Hepatocyte (in vitro differentiated cells): ENCODE data around the gene FREM1. TPM values are rescaled to one million over a fixed set of nuclear protein-coding genes. Genes with fewer than 3 reads are reported as not detected.

Experiments
- DNase-seq: peaks from one replicate; pipeline ENCODE4 v3.0.0-alpha.2; 2016; ENCODE audit warnings: low spot score
- H2AFZ ChIP-seq: fragments of 200-600 bp; sonication (generic); 2 replicates; pipeline ENCODE4 v1.6.0; 2016; ENCODE audit warnings: antibody characterized with exemption, mild to moderate bottlenecking
- H3K27ac ChIP-seq: fragments of 200-600 bp; sonication (generic); 2 replicates; pipeline ENCODE4 v1.5.1; 2016; ENCODE audit warnings: mild to moderate bottlenecking
- H3K27me3 ChIP-seq: fragments of 200-600 bp; sonication (generic); 2 replicates; pipeline ENCODE4 v1.6.1; 2016
- H3K36me3 ChIP-seq: fragments of 200-600 bp; sonication (generic); replicated peaks from 2 replicates; pipeline ENCODE4 v1.5.1; 2016; ENCODE audit warnings: low read depth; ENCODE audit not compliant: insufficient read depth
- H3K4me1 ChIP-seq: fragments of 200-600 bp; sonication (generic); 2 replicates; pipeline ENCODE4 v1.5.1; 2016; ENCODE audit warnings: mild to moderate bottlenecking, moderate library complexity; ENCODE audit not compliant: insufficient read depth
- H3K4me2 ChIP-seq: fragments of 200-600 bp; sonication (generic); 2 replicates; pipeline ENCODE4 v1.6.0; 2016
- H3K4me3 ChIP-seq: fragments of 200-600 bp; sonication (generic); 2 replicates; pipeline ENCODE4 v1.5.1; 2016; ENCODE audit warnings: mild to moderate bottlenecking
- H3K79me2 ChIP-seq: fragments of 200-600 bp; sonication (generic); 2 replicates; pipeline ENCODE4 v1.6.0; 2017; ENCODE audit warnings: mild to moderate bottlenecking
- H3K9me2 ChIP-seq: fragments of 200-600 bp; sonication (generic); replicated peaks from 2 replicates; pipeline ENCODE4 v1.6.0; 2017; ENCODE audit warnings: mild to moderate bottlenecking; ENCODE audit not compliant: insufficient read depth
- H3K9me3 ChIP-seq: fragments of 200-600 bp; sonication (generic); 2 replicates; pipeline ENCODE4 v1.5.1; 2016; ENCODE audit warnings: low read depth, mild to moderate bottlenecking
- H4K20me1 ChIP-seq: fragments of 200-600 bp; sonication (generic); 2 replicates; pipeline ENCODE4 v1.6.0; 2016; ENCODE audit warnings: mild to moderate bottlenecking; ENCODE audit not compliant: insufficient read depth, poor library complexity, severe bottlenecking
- EZH2 ChIP-seq: fragments of 200-600 bp; sonication (generic); IDR thresholded peaks from 2 replicates; pipeline ENCODE4 v1.6.1; 2016; ENCODE audit warnings: antibody characterized with exemption, mild to moderate bottlenecking, borderline replicate concordance
- EZH2phosphoT487 ChIP-seq: fragments of 200-600 bp; sonication (generic); IDR thresholded peaks from one replicate; pipeline ENCODE4 v1.6.1; 2018; ENCODE audit warnings: antibody characterized with exemption, mild to moderate bottlenecking, low read depth, moderate library complexity; ENCODE audit not compliant: unreplicated experiment, severe bottlenecking
- WGBS: methylation state at CpG from one replicate; pipeline ENCODE4 v1.1.6; 2016; ENCODE audit warnings: low lambda C conversion rate; ENCODE audit errors: missing lambda C conversion rate; 5-methylcytosine and 5-hydroxymethylcytosine counted together
- polyA plus RNA-seq: library from polyadenylated mRNA; unstranded; fragments of >200 nt; fragmentation: Nextera tagmentation; extraction: Ambion mirVana; gene quantifications from 2 replicates; pipeline ENCODE4 v1.2.1, GENCODE V29; 2016
- total RNA-seq: library from RNA; depleted of rRNA; stranded (reverse); fragments of >200 nt; gene quantifications from 2 replicates; pipeline ENCODE4 v1.2.3, GENCODE V29; 2014
- TF ChIP-seq, protein P1 (sequence below): fragments of 200-600 bp; sonication (generic); IDR thresholded peaks from 2 replicates; pipeline ENCODE4 v1.5.1; 2016; ENCODE audit warnings: antibody characterized with exemption, mild to moderate bottlenecking; ENCODE audit not compliant: poor library complexity

FREM1 gene
- total and polyA plus RNA-seq, 2 experiments from 2014 or later = 9.7 to 36.1 TPM

DNA sequence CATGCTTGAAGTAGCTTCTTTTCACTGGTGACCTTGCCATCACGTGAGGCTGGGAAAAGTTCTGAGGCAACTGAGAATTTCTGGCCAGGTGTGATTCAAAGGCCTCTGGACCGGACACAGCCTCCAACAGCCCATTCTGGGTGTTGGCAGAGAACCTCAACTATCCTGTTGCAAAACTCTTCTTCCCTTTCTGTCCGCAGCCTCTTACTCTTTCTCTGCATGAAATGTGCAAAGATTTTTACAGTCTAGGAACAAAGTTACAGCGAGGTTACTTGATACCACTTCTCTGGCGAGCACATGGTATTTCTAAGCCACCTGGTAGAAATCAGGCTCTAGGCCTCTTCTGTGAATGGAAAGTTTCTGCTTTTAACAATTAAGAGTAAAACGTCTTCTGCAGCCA is 79.2 kb downstream of the FREM1 start:
- H3K4me1 ChIP-seq = peaks cover 8% of the 10 kb centered on the region
- H3K4me2 ChIP-seq = no peak overlapping the region
- H3K27me3 ChIP-seq = no peaks in the 10 kb centered on the region
- no peak overlapping the region for H2AFZ ChIP-seq
- no peaks in the 10 kb centered on the region for H3K9me2 ChIP-seq
- 66% methylated on average over 6 of the region's 6 CpGs for WGBS
- no peaks in the 10 kb centered on the region for H3K79me2 ChIP-seq
- peak overlapping the region; percentile 56 for H3K27ac ChIP-seq
- TF ChIP-seq, protein P1, sequence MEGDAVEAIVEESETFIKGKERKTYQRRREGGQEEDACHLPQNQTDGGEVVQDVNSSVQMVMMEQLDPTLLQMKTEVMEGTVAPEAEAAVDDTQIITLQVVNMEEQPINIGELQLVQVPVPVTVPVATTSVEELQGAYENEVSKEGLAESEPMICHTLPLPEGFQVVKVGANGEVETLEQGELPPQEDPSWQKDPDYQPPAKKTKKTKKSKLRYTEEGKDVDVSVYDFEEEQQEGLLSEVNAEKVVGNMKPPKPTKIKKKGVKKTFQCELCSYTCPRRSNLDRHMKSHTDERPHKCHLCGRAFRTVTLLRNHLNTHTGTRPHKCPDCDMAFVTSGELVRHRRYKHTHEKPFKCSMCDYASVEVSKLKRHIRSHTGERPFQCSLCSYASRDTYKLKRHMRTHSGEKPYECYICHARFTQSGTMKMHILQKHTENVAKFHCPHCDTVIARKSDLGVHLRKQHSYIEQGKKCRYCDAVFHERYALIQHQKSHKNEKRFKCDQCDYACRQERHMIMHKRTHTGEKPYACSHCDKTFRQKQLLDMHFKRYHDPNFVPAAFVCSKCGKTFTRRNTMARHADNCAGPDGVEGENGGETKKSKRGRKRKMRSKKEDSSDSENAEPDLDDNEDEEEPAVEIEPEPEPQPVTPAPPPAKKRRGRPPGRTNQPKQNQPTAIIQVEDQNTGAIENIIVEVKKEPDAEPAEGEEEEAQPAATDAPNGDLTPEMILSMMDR = no peak
- TF ChIP-seq EZH2 = no peak
- no peak for TF ChIP-seq EZH2phosphoT487
- no peak for DNase-seq
- no peak overlapping the region for H3K4me3 ChIP-seq
- no peaks in the 10 kb centered on the region for H3K36me3 ChIP-seq
- no peaks in the 10 kb centered on the region for H3K9me3 ChIP-seq
- H4K20me1 ChIP-seq = no peaks in the 10 kb centered on the region

DNA sequence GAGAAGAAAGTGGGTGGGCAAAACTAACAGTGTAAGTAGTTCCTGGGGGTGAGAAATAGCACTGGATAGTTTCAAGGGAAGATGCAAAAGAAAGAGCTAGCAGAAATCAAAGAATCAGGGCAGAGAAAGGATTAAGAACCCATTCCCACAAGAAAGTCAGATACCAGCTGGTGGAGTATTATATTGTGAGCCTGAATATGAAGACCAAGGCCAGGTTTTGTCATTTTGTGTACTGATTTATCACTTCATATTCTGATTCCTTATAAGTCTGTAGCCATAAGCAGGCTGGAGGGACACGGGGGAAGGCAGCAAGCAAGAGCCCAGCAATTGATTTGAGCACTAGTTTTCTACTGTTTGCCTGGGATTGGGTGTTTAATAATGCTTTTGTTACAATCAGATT is 80.2 kb downstream of the FREM1 start:
- WGBS = 88% methylated on average over 1 of the region's 1 CpG
- no peak overlapping the region for H3K27ac ChIP-seq
- H3K4me1 ChIP-seq = peaks cover 1% of the 10 kb centered on the region
- no peak overlapping the region for H2AFZ ChIP-seq
- H3K36me3 ChIP-seq = no peaks in the 10 kb centered on the region
- no peak overlapping the region for H3K4me2 ChIP-seq
- no peaks in the 10 kb centered on the region for H3K9me3 ChIP-seq
- H3K4me3 ChIP-seq = no peak overlapping the region
- DNase-seq = no peak
- TF ChIP-seq EZH2 = no peak
- TF ChIP-seq, protein P1 = no peak
- no peak for TF ChIP-seq EZH2phosphoT487
- no peaks in the 10 kb centered on the region for H3K79me2 ChIP-seq
- no peaks in the 10 kb centered on the region for H4K20me1 ChIP-seq
- H3K27me3 ChIP-seq = no peaks in the 10 kb centered on the region
- no peaks in the 10 kb centered on the region for H3K9me2 ChIP-seq

DNA sequence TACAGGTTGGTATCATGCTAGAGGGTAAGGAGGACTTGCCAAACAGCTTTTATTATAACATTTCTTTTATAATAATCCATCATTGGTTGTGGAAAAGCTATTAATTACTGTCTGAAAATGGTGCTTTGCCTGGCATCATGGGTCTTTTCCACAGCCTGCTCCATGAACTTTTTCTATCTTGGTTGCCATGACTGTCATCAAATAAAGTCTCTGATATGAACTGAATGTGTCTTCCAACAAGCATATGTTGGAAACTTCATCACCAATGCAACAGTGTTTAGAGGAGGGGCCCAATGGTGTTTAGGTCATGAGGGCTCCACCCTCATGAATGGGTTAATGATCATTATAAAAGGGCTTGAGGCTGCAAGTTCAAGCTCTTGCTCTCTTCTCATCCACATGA is 81.0 kb downstream of the FREM1 start:
- Histone ChIP-seq H3K27ac (no peak overlapping the region), H3K4me2 (no peak overlapping the region), H3K36me3 (no peaks in the 10 kb centered on the region), H3K9me2 (no peaks in the 10 kb centered on the region), H2AFZ (no peak overlapping the region), H3K9me3 (no peaks in the 10 kb centered on the region), H3K27me3 (no peaks in the 10 kb centered on the region), H3K79me2 (no peaks in the 10 kb centered on the region), H3K4me1 (no peaks in the 10 kb centered on the region), H4K20me1 (no peaks in the 10 kb centered on the region), H3K4me3 (no peak overlapping the region)
- DNase-seq = no peak
- TF ChIP-seq EZH2 = no peak
- TF ChIP-seq, protein P1 = no peak
- TF ChIP-seq EZH2phosphoT487 = no peak

DNA sequence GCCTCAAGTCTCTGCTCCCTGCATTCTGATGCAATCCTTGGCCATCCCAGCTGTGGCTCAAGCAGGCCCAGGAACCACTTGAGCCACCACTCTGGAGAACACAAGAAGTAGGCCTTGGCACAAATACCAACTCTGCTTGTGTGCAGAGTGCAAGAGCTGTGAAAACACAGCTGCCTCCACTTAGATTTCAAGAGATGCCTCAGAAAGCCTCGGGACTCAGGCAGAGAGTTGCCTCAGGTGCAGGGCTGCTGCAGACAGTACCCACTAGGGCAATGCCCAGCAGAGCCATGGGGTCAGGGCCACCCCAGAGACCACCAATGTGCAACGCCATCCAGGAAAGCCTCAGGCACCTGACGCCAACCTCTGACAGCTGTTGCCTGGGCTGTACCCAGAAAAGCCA is 82.4 kb downstream of the FREM1 start:
- H3K79me2 ChIP-seq = no peaks in the 10 kb centered on the region
- no peaks in the 10 kb centered on the region for H3K9me3 ChIP-seq
- no peaks in the 10 kb centered on the region for H3K36me3 ChIP-seq
- no peaks in the 10 kb centered on the region for H4K20me1 ChIP-seq
- no peak overlapping the region for H3K4me2 ChIP-seq
- no peaks in the 10 kb centered on the region for H3K9me2 ChIP-seq
- H3K27ac ChIP-seq = no peak overlapping the region
- no peaks in the 10 kb centered on the region for H3K27me3 ChIP-seq
- H3K4me3 ChIP-seq = no peak overlapping the region
- TF ChIP-seq, protein P1 = no peak
- TF ChIP-seq EZH2phosphoT487 (no peak), EZH2 (no peak)
- H2AFZ ChIP-seq = no peak overlapping the region
- DNase-seq = no peak
- WGBS = 97% methylated on average over 3 of the region's 3 CpGs
- no peaks in the 10 kb centered on the region for H3K4me1 ChIP-seq
